HepG2 (cell line): Measurements from ENCODE around the gene CREB3. TPM values are rescaled to one million over a fixed set of nuclear protein-coding genes. Genes with fewer than 3 reads are reported as not detected.
A peak's percentile ranks its signal among the peaks of the same experiment; 100 is the strongest.

Experiments
- AHDC1 ChIP-seq: sonication (generic); formaldehyde crosslinking; IDR thresholded peaks from 2 replicates; pipeline ENCODE4 v1.5.1; 2020; ENCODE audit warnings: mild to moderate bottlenecking, missing genetic modification reagents, borderline replicate concordance
- HNF4A ChIP-seq: sonication (generic); formaldehyde crosslinking; IDR thresholded peaks from 2 replicates; pipeline ENCODE4 v1.4.0; 2020; ENCODE audit warnings: missing genetic modification reagents
- MTERF4 ChIP-seq: sonication (generic); formaldehyde crosslinking; IDR thresholded peaks from 2 replicates; pipeline ENCODE4 v1.8.0; 2023; ENCODE audit warnings: mild to moderate bottlenecking, missing genetic modification reagents
- NCOR1 ChIP-seq: fragments of 200-600 bp; sonication (generic); IDR thresholded peaks from 2 replicates; pipeline ENCODE4 v1.7.0; 2017; ENCODE audit warnings: antibody characterized with exemption, low read length, borderline replicate concordance
- NFKBIZ ChIP-seq: IDR thresholded peaks from 2 replicates; pipeline ENCODE4 v1.6.1; 2018; ENCODE audit warnings: missing genetic modification reagents, missing compliant biosample characterization
- RBM22 ChIP-seq: fragments of 200-400 bp; formaldehyde crosslinking; optimal IDR thresholded peaks from 2 replicates; pipeline ENCODE3; 2017; ENCODE audit warnings: mild to moderate bottlenecking, low read length, moderate library complexity
- REXO4 ChIP-seq: sonication (generic); formaldehyde crosslinking; IDR thresholded peaks from 2 replicates; pipeline ENCODE4 v1.8.0; 2022; ENCODE audit warnings: missing genetic modification reagents, mild to moderate bottlenecking, borderline replicate concordance
- SOX5 ChIP-seq: IDR thresholded peaks from 2 replicates; pipeline ENCODE4 v1.6.1; 2016; ENCODE audit warnings: borderline replicate concordance
- SP4 ChIP-seq: sonication (generic); formaldehyde crosslinking; IDR thresholded peaks from 2 replicates; pipeline ENCODE4 v1.8.1; 2023; ENCODE audit warnings: mild to moderate bottlenecking, missing genetic modification reagents
- ZBTB1 ChIP-seq: sonication (generic); formaldehyde crosslinking; IDR thresholded peaks from 2 replicates; pipeline ENCODE4 v1.4.0; 2020; ENCODE audit warnings: missing genetic modification reagents, borderline replicate concordance
- ZNF274 ChIP-seq: sonication (generic); formaldehyde crosslinking; IDR thresholded peaks from 2 replicates; pipeline ENCODE4 v1.5.1; 2020; ENCODE audit warnings: mild to moderate bottlenecking, missing genetic modification reagents
- ZNF713 ChIP-seq: sonication (generic); formaldehyde crosslinking; IDR thresholded peaks from 2 replicates; pipeline ENCODE4 v1.4.0; 2020; ENCODE audit warnings: mild to moderate bottlenecking, missing genetic modification reagents
- ZNF800 ChIP-seq: sonication (generic); formaldehyde crosslinking; IDR thresholded peaks from 2 replicates; pipeline ENCODE4 v1.4.0; 2020; ENCODE audit warnings: missing genetic modification reagents
- polyA plus RNA-seq, 8 experiments: library from polyadenylated mRNA; depleted of rRNA in 3 of 8; stranded (reverse) in 7 of 8; unstranded in 1 of 8; fragments of >200 nt; fragmentation: Illumina TruSeq in 4 of 8; extraction: Trizol in 4 of 8; gene quantifications; 2 replicates each; pipeline versions ENCODE4 v1.2.1 to v1.2.3, GENCODE V29; 2011 to 2016; ENCODE audit warnings: low read depth in 4 of 8, missing spikeins in 1 of 8, mixed read lengths in 1 of 8; ENCODE audit not compliant: insufficient read depth in 1 of 8
- total RNA-seq, 5 experiments: library from RNA; depleted of rRNA; stranded (reverse); fragments of >200 nt; fragmentation: Illumina TruSeq; extraction: Trizol; gene quantifications; 2 replicates each; pipeline ENCODE4 v1.2.3, GENCODE V29; 2016; ENCODE audit warnings: low read depth in 1 of 5
- TF ChIP-seq, protein P1 (sequence below): sonication (generic); formaldehyde crosslinking; IDR thresholded peaks from 2 replicates; pipeline ENCODE4 v1.4.0; 2020; ENCODE audit warnings: missing genetic modification reagents, borderline replicate concordance
- TF ChIP-seq, protein P2 (sequence below): IDR thresholded peaks from 2 replicates; pipeline ENCODE4 v1.6.1; 2016; ENCODE audit warnings: missing biosample characterization, missing genetic modification reagents, low read depth

Gene CREB3
- total and polyA plus RNA-seq, 2 of the 13 experiments (the other 11 are each of a cell fraction or from before 2014, with no cell fraction given), result 11.1 to 34.2 TPM

DNA sequence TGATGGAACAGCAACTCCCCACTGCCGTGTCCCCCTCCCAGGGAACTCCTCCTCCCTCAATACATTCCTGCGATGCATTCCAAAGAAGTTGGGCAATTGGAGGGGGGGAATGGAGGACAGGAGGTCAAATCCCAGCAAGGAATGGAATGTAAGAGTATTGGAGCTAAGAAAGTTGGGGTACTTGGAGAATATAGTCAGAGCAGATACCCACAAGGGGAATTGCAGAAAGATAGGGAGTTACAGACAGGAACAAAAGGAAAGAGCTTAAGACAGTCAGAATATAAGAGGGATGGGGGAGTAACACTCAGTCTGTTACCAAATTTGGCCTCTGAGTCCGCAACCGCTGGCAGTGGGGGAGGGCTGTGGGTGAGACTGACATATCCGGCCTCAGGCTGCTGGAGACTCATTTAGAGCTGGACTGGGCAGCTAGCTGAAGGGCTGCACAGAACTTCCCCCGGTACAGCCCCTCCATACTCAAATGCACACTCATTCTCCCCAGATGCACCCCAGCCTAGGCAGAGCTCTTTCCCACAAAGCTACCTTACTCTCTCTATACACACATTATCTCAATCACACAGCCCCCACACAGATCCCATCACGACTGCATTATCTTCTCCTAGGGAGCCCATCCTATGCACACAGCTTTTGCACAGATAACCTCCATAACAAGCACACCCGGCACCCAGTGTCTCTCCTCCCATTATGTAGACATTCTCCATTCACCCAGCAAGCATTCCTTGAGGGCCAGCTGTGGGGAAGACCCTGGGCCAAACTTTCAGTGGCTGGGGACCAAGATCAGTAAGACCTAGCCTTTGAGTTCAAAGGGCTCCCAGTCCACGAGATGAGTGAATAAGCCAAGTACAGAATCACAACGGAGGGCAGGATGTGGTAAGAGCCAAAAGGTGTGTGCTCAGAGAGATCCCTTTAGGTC is 4.2 kb upstream of the CREB3 start (continued):
- TF ChIP-seq AHDC1 (CRISPR knock-in tag), result no peak
- no peak for TF ChIP-seq RBM22
- 0 out of 2 replicates have a peak, but pooled peaks have one; percentile 22 for TF ChIP-seq SP4 (CRISPR knock-in tag)
- TF ChIP-seq, protein P1, sequence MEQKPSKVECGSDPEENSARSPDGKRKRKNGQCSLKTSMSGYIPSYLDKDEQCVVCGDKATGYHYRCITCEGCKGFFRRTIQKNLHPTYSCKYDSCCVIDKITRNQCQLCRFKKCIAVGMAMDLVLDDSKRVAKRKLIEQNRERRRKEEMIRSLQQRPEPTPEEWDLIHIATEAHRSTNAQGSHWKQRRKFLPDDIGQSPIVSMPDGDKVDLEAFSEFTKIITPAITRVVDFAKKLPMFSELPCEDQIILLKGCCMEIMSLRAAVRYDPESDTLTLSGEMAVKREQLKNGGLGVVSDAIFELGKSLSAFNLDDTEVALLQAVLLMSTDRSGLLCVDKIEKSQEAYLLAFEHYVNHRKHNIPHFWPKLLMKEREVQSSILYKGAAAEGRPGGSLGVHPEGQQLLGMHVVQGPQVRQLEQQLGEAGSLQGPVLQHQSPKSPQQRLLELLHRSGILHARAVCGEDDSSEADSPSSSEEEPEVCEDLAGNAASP, result peak; percentile 31; the same call in 1 of the 2 replicates
- TF ChIP-seq MTERF4 (CRISPR knock-in tag), result no peak
- no peak for TF ChIP-seq ZBTB1 (CRISPR knock-in tag)
- no peak for TF ChIP-seq ZNF274
- no peak for TF ChIP-seq ZNF713 (CRISPR knock-in tag)
- TF ChIP-seq HNF4A (CRISPR knock-in tag), result peak; percentile 77
- TF ChIP-seq NCOR1, result peak; percentile 67; the same call in 1 of the 2 replicates
- TF ChIP-seq SOX5 (CRISPR knock-in tag), result peak; percentile 66; the same call in 1 of the 2 replicates
- TF ChIP-seq ZNF800 (CRISPR knock-in tag), result no peak
- TF ChIP-seq NFKBIZ (CRISPR knock-in tag), result no peak
- TF ChIP-seq, protein P2, sequence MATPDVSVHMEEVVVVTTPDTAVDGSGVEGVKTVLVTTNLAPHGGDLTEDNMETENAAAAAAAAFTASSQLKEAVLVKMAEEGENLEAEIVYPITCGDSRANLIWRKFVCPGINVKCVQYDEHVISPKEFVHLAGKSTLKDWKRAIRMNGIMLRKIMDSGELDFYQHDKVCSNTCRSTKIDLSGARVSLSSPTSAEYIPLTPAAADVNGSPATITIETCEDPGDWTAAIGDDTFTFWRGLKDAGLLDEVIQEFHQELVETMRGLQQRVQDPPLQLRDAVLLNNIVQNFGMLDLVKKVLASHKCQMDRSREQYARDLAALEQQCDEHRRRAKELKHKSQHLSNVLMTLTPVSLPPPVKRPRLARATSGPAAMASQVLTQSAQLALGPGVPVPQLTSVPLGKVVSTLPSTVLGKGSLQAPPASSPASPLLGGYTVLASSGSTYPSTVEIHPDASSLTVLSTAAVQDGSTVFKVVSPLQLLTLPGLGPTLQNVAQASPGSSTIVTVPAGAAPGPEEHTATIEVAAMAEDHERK (CRISPR knock-in tag), result no peak
- TF ChIP-seq REXO4 (CRISPR knock-in tag), result no peak
